ENCODE measurements around the gene RTBDN. TPM values are rescaled to one million over a fixed set of nuclear protein-coding genes. Genes with fewer than 3 reads are reported as not detected.

The RTBDN gene
- total and polyA plus RNA-seq, 10 of the 15 experiments (the other 5 are each of a cell fraction or from before 2014, with no cell fraction given), result 0.45 TPM; not detected in 9

- TF ChIP-seq, protein P1, sequence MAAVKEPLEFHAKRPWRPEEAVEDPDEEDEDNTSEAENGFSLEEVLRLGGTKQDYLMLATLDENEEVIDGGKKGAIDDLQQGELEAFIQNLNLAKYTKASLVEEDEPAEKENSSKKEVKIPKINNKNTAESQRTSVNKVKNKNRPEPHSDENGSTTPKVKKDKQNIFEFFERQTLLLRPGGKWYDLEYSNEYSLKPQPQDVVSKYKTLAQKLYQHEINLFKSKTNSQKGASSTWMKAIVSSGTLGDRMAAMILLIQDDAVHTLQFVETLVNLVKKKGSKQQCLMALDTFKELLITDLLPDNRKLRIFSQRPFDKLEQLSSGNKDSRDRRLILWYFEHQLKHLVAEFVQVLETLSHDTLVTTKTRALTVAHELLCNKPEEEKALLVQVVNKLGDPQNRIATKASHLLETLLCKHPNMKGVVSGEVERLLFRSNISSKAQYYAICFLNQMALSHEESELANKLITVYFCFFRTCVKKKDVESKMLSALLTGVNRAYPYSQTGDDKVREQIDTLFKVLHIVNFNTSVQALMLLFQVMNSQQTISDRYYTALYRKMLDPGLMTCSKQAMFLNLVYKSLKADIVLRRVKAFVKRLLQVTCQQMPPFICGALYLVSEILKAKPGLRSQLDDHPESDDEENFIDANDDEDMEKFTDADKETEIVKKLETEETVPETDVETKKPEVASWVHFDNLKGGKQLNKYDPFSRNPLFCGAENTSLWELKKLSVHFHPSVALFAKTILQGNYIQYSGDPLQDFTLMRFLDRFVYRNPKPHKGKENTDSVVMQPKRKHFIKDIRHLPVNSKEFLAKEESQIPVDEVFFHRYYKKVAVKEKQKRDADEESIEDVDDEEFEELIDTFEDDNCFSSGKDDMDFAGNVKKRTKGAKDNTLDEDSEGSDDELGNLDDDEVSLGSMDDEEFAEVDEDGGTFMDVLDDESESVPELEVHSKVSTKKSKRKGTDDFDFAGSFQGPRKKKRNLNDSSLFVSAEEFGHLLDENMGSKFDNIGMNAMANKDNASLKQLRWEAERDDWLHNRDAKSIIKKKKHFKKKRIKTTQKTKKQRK (IDR thresholded peaks at IDR 0.05; ENCODE audit: low read depth, low read length), result no peak
- peak; percentile 85 for TF ChIP-seq NBN (IDR thresholded peaks at IDR 0.05)
- TF ChIP-seq POLR2AphosphoS5 (IDR thresholded peaks at IDR 0.05; ENCODE audit: low read length), result 0 out of 2 replicates have a peak, but pooled peaks have one; percentile 1
- no peak for TF ChIP-seq RBBP5 (conservative IDR thresholded peaks at IDR 0.05)
- TF ChIP-seq SIN3A (IDR thresholded peaks at IDR 0.05; ENCODE audit: low read depth, low read length), result no peak
- no peak for TF ChIP-seq BACH1 (IDR thresholded peaks at IDR 0.05; ENCODE audit: borderline replicate concordance)
- no peak for TF ChIP-seq CREB1 (IDR thresholded peaks at IDR 0.05; ENCODE audit: low read depth)
- no peak for TF ChIP-seq ZBTB40 (IDR thresholded peaks at IDR 0.05; ENCODE audit: borderline replicate concordance)
- TF ChIP-seq, protein P2, sequence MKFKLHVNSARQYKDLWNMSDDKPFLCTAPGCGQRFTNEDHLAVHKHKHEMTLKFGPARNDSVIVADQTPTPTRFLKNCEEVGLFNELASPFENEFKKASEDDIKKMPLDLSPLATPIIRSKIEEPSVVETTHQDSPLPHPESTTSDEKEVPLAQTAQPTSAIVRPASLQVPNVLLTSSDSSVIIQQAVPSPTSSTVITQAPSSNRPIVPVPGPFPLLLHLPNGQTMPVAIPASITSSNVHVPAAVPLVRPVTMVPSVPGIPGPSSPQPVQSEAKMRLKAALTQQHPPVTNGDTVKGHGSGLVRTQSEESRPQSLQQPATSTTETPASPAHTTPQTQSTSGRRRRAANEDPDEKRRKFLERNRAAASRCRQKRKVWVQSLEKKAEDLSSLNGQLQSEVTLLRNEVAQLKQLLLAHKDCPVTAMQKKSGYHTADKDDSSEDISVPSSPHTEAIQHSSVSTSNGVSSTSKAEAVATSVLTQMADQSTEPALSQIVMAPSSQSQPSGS (IDR thresholded peaks at IDR 0.05; ENCODE audit: low read length), result no peak
- no peak for TF ChIP-seq POU2F2 (IDR thresholded peaks at IDR 0.05; ENCODE audit: borderline replicate concordance, low read depth, low read length)
- TF ChIP-seq SPI1 (IDR thresholded peaks at IDR 0.05; ENCODE audit: borderline replicate concordance, insufficient read depth, low read depth, low read length), result peak; percentile 85; the same call in 1 of the 2 replicates
- TF ChIP-seq YBX1 (IDR thresholded peaks at IDR 0.05), result no peak
- TF ChIP-seq, protein P3, sequence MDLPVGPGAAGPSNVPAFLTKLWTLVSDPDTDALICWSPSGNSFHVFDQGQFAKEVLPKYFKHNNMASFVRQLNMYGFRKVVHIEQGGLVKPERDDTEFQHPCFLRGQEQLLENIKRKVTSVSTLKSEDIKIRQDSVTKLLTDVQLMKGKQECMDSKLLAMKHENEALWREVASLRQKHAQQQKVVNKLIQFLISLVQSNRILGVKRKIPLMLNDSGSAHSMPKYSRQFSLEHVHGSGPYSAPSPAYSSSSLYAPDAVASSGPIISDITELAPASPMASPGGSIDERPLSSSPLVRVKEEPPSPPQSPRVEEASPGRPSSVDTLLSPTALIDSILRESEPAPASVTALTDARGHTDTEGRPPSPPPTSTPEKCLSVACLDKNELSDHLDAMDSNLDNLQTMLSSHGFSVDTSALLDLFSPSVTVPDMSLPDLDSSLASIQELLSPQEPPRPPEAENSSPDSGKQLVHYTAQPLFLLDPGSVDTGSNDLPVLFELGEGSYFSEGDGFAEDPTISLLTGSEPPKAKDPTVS (IDR thresholded peaks at IDR 0.05; ENCODE audit: low read depth, low read length), result no peak
- no peak for TF ChIP-seq EZH2 (IDR thresholded peaks at IDR 0.05; ENCODE audit: borderline replicate concordance, control insufficient read depth, low read depth, low read length)
- no peak for TF ChIP-seq MEF2A (IDR thresholded peaks at IDR 0.05; ENCODE audit: insufficient read depth, low read depth, low read length)
- TF ChIP-seq BMI1 (IDR thresholded peaks at IDR 0.05; ENCODE audit: borderline replicate concordance), result 0 out of 2 replicates have a peak, but pooled peaks have one; percentile 35
- TF ChIP-seq NR2C1 (IDR thresholded peaks at IDR 0.05), result no peak
- no peak for TF ChIP-seq KLF5 (IDR thresholded peaks at IDR 0.05; ENCODE audit: partially characterized antibody)
- TF ChIP-seq ETV6 (conservative IDR thresholded peaks at IDR 0.05 in 1 of 2, IDR thresholded peaks at IDR 0.05 in 1 of 2; ENCODE audit: borderline replicate concordance in 1 of 2, low read depth in 1 of 2), result 0 out of 4 replicates have a peak, but pooled peaks of 1 of the 2 experiments have one; percentile 6
- TF ChIP-seq SREBF1 (IDR thresholded peaks at IDR 0.05; ENCODE audit: low read length), result no peak
- no peak for TF ChIP-seq KDM1A (IDR thresholded peaks at IDR 0.05; ENCODE audit: borderline replicate concordance)
Measured at GRCh38 chr19:12785431-12786031, 48.8 kb downstream of the RTBDN start (continued).
